Measurements from ENCODE around the gene GADD45G.

The GADD45G gene

GRCh38 chr9:89655056-89655989, 50.5 kb downstream of the GADD45G start:
- DNase-seq = no peak

Measured in NCI-H1417 treated with DMSO at 0.1 percent for 48 hours (cell line).